HG03064 (cell line): ENCODE data around the gene SERPINA6.
"Not testable (repeated sequence)": the region's sequence is repeated elsewhere in the genome, so short reads cannot be mapped to it uniquely, and the experiment has no call there.

Experiments
- ATAC-seq: cut with Tn5 transposase; IDR thresholded peaks from one replicate; pipeline ENCODE4 v1.9.1; 2021; ENCODE audit warnings: low read depth; ENCODE audit not compliant: unreplicated experiment

SERPINA6 gene

DNA sequence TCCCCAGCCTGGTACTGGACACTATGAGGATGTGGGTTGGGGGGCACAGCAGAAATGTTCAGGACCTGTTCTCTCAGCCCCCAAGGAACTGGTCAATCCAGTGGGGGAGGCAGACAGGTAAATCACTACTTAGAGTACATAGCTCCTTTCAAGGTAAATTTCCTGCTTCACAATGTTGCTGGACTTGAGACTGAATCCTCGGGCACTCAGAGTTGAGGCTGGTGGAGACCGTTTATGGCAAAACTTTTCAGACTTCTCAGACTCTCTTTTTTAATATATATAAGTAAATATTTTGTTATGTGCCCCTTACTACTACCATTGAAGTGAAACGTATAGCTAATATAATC lies 29.6 kb downstream of the SERPINA6 start:
- ATAC-seq: no peak

DNA sequence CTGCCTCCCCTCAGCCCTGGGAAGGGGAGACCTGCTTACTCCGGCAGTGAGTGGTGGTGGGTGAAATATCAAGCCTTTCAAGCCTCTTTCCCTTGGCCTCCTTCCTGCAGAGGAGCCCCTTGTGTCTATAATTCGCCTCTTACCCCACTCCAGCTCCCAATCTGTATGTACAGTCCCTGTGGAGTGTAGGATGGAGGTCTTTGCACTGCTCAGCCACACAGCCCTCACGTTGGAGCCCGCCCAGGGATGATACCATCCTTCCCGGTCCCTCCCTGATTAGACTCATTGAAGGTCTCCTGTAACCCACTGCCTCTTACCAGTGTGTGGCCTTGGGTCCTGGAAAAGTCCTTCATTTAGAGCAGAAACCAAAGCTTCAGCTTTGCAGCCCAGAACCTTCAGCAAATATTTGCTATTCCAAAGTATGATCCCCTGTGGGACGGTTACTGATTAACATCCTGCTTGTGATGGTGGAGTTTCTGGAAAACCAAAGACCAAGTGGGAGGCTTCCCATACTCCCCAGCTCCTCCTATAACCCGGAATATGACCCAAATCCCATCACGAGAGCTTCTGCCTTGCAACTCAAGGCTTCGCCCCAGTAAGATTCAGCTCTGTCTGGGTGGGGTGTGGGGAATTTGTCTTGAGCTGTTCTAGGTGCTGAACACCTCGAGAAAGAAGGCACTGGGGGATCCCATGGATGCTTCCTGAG lies 30.1 kb downstream of the SERPINA6 start, which contains the start of gene SERPINA10:
SERPINA10 (minus strand) TSS at position 397 of the 706 bp plus-strand sequence. CDS start 2,675 bp downstream, outside the sequence.
- ATAC-seq: no peak

DNA sequence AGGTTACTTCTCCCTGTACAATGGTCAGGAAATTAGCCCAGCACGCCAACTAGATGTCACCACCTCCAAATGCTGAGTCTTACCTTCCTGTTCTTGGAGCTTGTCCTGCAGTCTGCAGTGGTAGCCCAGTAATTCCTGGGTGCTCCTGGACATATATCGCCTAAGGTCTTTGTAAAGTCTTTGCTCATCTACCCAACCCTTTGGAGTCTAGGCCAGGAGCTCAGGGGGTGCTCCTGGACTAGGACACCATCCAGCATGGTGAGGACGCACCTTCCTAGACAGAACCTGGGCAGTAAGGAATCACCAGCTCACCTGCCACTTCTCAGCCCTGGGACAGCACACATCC lies 30.6 kb downstream of the SERPINA6 start:
- no peak for ATAC-seq

DNA sequence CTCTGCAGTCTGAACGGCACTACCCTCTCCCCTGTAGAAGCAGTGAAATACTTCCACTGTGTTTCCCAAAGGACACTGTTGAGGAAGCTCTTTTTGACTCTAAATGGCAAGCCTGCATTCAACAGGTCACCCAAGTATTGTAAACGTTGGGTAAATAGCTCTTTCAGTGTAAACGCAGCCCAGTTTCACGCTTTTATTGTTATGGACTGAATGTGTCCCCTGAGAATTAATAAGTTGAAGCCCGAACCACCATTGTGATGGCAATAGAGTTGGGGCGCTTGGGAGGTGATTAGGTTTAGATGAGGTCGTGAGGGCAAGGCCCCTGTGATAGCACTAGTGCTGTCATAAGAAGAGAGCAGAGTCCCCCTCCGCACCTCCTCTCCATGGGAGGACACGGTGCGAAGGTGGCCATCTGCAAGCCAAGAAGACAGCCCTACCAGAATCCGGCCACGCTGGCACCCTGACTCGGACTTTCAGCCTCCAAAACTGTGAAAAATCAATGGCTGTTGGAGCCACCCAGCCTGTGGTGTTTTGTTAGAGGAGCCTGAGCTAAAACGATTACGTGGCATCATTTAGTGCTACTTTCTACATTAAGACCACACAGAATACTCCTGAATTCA lies 31.1 kb downstream of the SERPINA6 start:
- ATAC-seq: no peak

DNA sequence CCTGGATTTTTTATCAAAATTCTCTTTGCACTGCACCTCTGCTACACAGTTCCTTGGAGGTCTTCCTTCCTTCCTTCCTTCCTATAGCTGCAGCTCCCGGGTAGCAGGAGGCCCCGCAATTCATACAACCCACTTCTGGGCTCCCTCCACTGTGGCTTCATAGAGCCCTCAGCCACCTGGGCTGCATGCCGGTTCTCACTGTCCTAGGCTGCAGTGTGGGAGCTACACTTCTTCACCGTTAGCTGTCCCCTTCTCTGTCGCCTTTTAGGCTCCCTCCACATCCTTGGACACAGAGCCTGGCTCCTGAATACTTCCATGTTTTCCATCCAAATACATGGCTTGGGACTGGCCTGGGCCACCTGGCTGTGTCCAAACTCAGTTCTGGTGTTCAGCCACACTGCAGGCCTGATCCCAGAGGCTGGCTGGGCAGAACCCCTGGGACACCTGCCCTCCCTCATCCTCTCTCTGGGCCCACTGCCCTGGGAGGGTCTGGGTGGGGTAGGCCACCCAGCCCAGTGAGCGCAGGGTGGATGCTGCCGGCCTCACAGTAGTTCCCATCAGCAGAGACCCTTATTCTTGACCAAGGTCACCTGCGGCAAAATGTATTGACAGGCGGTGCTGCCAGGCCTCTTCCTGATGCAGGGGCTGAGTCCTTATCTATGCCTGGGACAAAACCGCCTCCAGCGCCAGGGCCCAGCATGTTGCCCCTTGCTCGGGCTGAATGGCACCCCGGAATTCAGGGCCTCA lies 31.8 kb downstream of the SERPINA6 start:
- no peak for ATAC-seq

DNA sequence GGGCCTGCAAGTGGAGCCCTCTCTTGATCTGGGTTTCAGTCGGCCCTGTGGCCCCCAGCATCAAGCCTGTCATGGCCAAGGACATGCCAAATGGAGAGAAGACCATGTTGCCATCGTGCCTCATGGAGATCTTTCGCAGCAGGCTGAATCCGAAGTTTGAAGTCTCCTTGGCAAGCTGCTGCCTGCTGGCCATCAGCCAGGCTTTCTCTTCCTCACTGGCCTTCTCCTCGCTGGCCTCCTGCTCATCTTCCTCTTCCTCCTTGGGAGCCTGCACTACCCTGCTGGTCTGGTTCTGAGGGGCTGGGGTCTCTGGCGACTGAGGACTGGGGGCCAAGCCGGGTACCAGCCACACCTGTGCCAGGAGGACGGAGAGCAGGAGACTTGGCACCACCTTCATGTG lies 32.9 kb downstream of the SERPINA6 start:
- no peak for ATAC-seq

DNA sequence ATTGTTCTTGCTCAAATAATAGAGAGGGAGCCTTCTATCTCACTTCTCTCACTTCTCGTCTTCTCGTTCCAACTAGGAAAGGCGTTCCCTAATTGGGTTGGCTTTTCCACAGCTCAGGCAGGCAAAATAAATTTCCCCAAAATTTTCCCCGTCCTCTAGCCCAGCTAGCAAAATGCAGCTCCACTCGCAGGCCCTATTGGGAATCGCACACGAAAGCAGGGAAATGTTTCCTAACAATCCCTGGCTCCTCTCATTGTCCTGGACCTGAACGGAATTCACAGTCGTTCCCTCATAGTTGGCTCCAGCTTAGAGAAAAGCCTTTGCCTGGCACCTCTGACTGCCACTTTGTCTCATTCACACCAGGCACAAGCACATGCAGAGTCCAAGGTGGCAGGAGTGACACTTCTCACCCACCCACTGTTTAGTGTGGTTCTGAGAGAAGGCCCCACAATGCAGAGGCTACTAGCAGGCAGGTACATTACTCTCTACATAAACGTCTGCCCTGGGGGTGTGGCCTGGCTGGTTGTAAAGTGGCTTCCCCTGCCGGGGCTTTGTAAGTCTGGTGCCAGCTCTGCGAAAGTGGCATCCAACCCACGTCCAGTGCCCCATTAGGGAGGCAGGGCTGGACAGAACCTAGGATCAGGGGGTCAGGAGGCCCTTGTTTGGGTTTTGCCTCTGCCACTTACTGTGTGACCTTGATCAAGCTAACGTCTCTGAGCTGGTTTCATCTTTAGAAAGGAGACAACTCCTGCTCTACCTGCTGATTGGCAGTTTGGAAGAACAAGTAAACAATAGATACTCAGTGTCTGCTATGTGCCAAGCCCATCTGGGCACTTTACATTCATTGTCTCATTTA lies 34.3 kb downstream of the SERPINA6 start:
- ATAC-seq: no peak

DNA sequence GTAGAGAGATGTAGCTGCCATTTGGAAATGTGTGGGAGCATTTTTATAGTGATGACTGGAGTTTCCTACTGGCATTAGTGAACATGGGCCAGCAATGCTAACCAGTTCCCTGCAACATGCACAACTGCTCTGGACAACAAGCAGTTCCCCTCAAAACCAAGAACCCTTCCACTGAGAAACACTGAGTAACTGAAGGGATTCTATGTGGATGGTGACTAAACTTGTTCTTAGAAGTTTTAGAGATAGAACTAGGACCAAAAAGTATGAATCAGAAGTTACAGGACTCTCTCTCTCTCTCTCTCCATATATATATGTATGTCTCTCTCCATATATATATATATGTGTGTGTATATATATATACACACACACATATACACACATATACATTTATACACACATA lies 38.0 kb downstream of the SERPINA6 start:
- no peak for ATAC-seq

DNA sequence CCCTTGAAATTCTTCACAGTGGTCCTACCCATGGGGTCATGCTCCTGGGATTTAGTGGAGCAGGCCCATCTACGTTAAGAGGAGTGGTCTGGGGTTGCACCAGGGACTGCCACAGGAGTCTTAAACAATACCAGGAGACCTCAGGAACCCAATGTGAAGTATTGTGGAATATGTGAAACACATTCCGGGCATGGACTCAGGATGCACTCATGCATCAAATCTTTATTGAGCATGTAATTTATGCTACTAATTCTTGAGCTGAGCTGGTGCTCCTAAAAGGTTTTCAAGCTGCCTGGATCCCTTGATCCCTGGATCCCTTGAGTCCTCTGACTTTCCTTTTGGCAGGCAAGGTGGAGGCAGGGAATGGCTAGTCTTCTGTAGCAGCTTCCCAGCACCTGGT lies 38.9 kb downstream of the SERPINA6 start:
- no peak for ATAC-seq

DNA sequence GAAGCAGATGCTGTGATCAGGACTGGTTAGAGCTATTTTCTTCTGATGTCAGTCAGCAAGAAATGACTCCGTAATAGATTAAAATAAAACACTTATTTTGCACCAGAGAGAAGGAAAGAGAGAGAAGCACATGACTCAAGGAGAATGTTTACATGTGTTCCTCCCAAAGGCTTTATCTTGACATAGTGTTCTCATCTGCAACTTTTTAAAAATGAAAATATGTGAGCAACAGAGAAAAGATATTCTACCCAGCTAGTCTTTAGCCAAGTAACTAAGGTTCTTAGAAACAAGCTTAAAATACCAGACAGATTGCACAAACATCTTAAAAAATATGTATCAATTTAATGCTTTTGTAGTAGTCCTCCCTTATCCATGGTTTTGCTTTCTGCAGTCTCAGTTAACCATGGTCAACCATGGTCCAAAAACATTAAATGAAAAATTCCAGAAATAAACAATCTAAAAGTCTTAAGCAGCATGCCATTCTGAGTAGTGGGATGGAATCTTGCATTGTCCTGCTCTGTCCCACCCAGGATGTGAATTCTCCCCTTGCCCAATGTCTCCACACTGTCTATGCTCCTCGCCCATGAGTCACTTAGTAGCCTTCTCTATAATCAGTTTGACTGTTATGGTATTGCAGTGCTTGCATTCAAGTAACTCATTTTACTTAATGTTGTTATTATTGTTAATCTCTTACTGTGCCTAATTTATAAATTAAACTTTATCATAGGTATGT lies 40.0 kb downstream of the SERPINA6 start:
- no peak for ATAC-seq

DNA sequence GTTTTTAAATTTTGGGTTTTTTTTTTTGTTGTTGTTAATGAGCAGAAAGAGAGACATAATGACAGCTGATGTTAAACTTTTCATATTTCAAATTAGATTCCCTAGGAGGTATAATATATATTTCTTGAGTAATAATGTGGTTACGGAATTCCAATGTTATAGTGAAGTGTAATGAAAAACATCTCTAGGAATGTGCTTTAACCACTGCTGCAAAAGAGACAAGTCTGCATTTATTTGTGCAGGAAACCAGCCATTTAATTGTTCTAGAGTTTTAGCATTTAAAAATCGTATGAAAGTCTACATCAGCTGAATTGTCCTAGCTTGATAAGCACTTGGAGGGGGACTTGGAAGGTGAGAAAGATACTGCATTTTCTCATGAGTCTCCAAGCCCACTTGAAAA lies 44.4 kb downstream of the SERPINA6 start:
- no peak for ATAC-seq

DNA sequence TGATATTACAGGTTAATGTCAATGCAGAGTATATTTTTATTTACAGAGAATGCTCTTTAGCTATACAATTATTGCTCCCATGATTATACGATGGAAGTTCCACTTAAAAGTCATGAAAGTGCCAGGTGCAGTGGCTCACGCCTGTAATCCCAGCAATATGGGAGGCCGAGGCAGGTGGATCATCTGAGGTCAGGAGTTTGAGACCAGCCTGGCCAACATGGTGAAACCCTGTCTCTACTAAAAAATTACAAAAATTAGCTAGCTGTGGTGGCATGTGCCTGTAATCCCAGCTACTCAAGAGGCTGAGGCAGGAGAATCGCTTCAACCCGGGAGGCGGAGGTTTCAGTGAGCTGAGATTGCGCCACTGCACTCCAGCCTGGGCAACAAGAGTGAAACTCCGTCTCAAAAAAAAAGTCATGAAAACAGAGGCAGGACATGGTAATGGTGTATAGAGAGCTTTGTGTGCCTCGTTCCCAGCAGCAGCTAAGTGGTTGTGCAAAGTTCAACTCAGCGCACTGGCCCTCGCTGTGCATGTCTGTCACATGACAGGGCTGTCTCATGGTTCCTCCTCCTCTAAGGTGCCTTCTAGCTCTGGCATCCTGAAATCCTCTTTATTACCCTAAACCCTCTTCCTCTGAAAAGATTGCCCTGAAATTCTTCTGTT lies 46.1 kb downstream of the SERPINA6 start:
- not testable (repeated sequence) for ATAC-seq

DNA sequence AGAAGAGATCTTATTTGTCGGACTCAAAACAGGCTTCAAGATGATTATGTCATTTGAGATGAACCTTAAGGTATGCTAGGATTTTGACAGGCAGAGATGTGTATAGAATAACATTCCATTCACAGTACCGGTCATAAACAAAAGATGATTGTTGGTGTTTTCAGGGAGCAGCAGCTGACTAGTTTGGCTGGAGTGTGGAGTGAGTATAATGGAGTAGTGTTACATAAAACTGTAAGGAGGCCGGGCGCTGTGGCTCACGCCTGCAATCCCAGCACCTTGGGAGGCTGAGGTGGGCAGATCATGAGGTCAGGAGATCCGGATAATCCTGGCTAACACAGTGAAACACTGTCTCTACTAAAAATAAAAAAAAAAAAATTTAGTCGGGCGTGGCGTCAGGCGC lies 54.0 kb downstream of the SERPINA6 start:
- ATAC-seq: no peak

DNA sequence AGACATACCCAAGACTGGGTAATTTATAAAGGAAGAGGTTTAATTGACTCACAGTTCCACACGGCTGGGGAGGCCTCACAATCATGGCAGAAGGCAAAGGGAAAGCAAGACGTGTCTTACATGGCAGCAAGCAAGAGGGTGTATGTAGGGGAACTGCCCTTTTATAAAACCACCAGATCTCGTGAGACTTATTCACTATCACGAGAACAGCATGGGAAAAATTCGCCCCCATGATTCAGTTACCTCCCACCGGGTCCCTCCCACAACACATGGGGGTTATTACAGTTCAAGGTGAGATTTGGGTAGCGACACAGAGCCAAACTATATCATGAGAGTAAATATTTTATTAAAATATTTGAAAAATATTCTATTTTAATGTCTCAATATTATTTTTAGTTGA lies 54.6 kb downstream of the SERPINA6 start:
- ATAC-seq: not testable (repeated sequence)

DNA sequence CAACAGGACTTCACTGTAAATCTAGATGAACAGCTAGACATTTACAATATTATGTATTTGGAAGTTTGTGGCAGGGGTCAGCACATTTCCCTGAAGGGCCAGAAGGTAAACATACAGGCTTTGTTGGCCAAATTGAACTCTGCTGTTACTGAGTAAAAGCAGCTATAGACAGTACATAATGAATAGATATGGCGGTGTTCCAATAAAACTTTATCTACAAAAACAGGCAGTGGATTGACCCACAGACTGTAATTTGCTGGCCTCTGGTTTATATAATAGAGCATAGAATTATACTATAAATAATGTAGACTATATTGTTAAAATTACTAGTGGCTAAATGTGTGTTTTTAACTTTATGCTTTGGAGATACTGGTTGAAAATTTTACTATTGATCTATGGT lies 55.8 kb downstream of the SERPINA6 start:
- no peak for ATAC-seq

DNA sequence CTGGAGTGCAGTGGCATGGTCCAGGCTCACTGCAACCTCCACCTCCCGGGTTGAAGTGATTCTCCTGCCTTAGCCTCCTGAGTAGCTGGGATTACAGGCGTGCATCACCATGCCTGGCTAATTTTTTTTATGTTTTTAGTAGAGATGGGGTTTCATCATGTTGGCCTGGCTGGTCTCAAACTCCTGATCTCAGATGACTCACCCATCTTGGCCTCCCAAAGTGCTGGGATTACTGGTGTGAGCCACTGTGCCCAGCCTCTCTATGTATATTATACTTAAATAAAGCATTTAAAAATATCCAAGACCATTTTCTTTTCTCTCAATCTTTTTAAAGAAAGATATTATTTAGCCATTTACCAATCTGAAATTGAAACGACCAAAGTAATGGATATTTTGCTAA lies 58.9 kb downstream of the SERPINA6 start:
- ATAC-seq: not testable (repeated sequence)
